HG02623 (cell line): ENCODE data around the gene TEKT5.
"Not testable (repeated sequence)": the region's sequence is repeated elsewhere in the genome, so short reads cannot be mapped to it uniquely, and the experiment has no call there.

Experiments used
- ATAC-seq: cut with Tn5 transposase; IDR thresholded peaks from one replicate; pipeline ENCODE4 v1.9.1; 2021; ENCODE audit warnings: moderate library complexity; ENCODE audit not compliant: unreplicated experiment

Gene TEKT5

GRCh38 chr16:10637337-10638037 lies 57.2 kb downstream of the TEKT5 start:
- no peak for ATAC-seq

- ATAC-seq = no peak
Observed at GRCh38 chr16:10635365-10636021, 59.2 kb downstream of the TEKT5 start.

- not testable (repeated sequence) for ATAC-seq
Observed at GRCh38 chr16:10633429-10633828, 61.3 kb downstream of the TEKT5 start.

GRCh38 chr16:10631886-10632285 lies 62.8 kb downstream of the TEKT5 start:
- ATAC-seq = no peak

GRCh38 chr16:10629592-10629963 lies 65.2 kb downstream of the TEKT5 start:
- no peak for ATAC-seq

DNA sequence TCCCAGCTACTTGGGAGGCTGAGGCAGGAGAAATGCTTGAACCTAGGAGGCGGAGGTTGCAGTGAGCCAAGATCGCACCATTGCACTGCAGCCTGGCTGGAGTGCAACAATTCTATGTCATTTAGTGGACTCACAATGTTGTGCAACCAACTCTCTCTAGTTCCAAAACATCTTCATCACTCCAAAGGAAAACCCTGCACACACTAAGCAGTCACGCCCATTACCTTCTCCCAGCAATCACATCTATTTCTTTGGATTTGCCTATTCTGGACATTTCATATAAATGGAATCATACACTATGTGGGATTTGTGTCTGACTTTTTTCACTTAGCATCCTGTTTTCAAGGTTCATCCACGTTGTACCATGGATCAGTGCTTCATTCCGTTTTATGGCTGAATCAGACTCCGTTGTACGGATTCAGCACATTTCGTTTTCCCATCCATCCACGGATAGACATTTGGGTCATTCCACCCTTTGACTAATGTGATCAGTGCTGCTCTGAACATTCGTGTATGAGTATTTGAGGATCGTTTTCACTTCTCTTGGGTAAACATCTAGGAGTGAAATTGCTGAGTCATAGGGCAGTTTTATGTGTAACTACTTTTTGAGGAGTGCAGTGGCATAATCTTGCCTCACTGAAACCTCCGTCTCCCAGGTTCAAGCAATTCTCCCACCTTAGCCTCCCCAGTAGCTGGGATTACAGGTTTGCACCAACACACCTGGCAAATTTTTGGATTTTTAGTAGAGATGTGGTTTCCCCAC lies 69.0 kb downstream of the TEKT5 start:
- no peak for ATAC-seq

DNA sequence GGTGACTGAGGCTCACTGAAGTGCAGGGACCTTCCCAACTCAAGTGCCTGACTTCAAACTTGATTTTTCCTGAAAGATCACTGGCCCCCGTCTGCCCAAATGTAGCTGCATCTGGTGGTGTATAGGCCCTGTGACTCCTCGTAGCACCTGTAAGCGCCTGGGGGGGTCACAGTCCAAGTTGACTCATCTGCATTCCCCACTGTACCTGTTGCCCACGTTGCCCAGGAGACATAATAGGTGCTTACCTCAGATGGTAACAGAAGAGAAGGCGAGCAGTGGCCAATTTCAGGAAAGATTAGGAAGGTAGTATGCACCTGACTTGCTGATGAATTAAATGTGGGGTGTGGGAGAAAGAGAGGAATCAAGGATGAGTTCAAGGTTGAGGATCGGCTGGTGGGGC lies 70.2 kb downstream of the TEKT5 start:
- no peak for ATAC-seq

GRCh38 chr16:10623059-10623458 lies 71.7 kb downstream of the TEKT5 start:
- no peak for ATAC-seq

GRCh38 chr16:10622036-10622921 lies 72.5 kb downstream of the TEKT5 start:
- ATAC-seq = no peak

- ATAC-seq = not testable (repeated sequence)
Observed at GRCh38 chr16:10621216-10621949, 73.3 kb downstream of the TEKT5 start.

DNA sequence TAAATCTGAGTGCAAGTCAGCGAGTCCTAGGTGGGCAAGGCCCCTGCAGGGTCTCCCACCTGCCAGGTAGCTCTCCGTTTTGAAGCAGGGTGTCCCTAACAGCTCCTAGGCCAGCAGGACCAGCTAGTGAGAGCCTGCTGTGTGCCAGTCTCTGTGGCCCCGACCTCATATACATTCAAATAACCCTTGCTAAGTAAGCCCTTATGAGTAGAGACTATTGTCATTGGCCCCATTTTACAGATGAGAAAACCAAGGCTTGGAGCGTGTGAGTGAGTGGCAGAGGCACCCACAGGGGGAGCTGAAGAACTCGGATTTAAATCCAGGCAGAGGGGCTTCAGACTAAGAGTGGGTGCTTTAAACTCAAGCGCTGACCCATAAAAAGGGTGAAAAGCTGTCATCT lies 74.6 kb downstream of the TEKT5 start:
- no peak for ATAC-seq

DNA sequence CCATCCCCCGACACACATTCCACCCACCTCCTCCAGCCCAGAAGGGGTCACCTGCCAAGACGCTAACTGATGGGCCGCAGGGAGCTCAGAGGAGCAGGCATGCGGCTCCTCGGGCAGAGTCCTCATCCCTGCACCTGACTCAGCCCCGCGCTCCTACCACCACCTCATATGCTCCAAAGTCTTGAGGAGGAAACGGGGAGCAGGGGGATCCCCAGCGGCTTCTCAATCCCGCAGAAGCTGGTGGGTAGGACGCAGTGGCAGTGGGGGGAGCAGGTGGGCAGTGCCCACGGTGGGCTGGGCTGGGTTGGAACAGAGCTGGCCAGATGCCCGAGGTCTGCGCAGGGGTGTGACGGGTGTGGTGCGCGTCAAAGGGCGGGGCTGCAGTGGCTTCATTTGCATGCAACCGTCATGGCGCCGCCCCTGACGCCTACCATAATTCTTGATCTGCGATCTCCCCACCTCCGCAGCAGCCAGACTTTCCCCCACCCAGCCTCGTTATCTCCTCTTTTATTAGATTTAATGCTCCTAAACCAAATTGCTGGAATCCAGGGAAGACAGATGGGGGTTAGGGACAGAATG lies 75.4 kb downstream of the TEKT5 start:
- no peak for ATAC-seq

DNA sequence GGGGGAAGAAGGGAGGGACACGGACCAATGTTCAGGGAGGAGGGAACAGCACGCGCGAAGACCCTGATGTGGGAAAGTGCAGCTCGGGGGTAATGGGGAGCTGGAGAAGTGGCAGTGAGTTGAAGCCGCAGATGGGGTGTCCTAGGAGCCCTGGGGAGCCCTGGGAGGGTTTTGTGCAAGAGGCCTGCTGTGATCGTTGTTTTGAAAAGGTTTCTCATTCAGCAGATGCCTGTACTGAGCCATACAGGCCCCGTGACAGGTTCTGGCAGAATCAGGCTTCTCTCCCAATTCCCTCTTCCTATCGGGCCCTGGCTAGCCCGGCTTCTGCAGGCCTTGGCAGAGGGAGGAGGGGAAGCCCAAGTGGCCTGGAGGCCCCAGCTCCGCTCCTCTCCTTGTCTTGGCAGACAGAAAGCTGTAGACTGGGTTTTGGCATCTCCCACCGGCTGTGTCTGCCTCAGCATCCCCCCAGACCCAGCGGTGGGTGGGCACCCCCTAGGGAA lies 76.0 kb downstream of the TEKT5 start:
- ATAC-seq = no peak

GRCh38 chr16:10617662-10618420 lies 76.9 kb downstream of the TEKT5 start:
- no peak for ATAC-seq

- no peak for ATAC-seq
Observed at GRCh38 chr16:10616756-10617640, 77.7 kb downstream of the TEKT5 start.

- ATAC-seq = no peak
Observed at GRCh38 chr16:10616419-10616755, 78.3 kb downstream of the TEKT5 start.

DNA sequence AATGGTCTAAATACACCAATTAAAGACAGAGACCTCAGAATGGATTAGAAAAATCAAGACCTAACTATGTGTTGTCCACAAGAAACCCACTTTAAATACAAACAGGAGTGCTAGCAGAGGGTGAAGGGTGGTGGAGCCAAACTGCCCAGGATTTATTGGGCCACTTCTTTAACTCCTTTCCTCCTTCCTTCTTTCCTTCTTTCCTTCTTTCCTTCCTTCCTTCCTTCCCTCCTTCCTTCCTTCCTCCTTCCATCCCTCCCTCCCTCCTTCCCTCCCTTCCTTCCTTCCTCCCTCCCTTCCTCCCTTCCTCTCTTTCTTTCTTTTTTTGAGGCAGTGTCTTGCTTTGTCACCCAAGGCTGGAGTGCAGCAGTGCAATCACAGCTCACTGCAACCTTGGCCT lies 80.0 kb downstream of the TEKT5 start:
- no peak for ATAC-seq

DNA sequence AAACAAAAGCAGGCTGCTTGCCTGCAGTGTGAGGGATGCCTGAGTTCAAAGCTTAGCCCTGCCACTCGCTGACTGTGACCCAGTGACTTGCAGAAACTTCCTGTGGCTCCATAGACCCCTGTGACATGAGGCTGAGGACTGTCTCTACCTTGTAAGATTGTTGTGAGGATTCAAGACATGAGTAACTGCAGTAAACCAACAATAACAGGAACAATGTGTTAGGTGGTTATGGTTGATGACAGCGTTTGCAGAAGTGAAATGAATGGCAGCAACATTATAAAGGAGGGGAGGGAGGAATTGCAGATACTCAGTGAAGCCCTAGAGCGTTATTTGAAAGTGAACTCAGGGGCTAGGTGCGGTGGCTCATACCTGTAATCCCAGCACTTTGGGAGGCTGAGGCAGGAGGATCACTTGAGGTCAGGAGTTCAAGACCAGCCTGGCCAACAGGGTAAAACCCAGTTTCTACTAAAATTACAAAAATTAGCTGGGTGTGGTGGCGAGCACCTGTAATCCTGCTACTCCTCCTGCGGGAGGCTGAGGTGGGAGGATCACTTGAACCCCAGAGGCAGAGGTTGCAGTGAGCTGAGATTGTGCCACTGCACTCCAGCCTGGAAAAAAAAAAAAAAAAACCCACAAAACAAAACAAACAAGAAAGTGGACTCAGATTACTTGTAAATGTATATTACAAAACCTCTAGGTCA lies 80.8 kb downstream of the TEKT5 start:
- no peak for ATAC-seq
